Skeletal muscle tissue (tissue), 5 donors: ENCODE data around the gene SLFN11. TPM values are rescaled to one million over a fixed set of nuclear protein-coding genes. Genes with fewer than 3 reads are reported as not detected.
"Not testable (repeated sequence)": the region's sequence is repeated elsewhere in the genome, so short reads cannot be mapped to it uniquely, and the experiment has no call there.

Experiments
- H3K27ac ChIP-seq: one replicate; pipeline ENCODE4 v1.7.0; 2013; ENCODE audit warnings: mild to moderate bottlenecking, low read depth, low read length, inconsistent platforms
- H3K27me3 ChIP-seq, 3 donors: one replicate each; pipeline ENCODE4 v1.7.0; 2013; ENCODE audit warnings: low read length in 3 of 3; ENCODE audit not compliant: control insufficient read depth in 3 of 3, insufficient read depth in 3 of 3
- H3K36me3 ChIP-seq, 3 donors: one replicate each; pipeline ENCODE4 v1.7.0; 2013; ENCODE audit warnings: low read length in 3 of 3; ENCODE audit not compliant: control insufficient read depth in 3 of 3, insufficient read depth in 3 of 3
- H3K4me1 ChIP-seq, 3 donors: one replicate each; pipeline ENCODE4 v1.7.0; 2013; ENCODE audit warnings: low read length in 3 of 3, mild to moderate bottlenecking in 3 of 3; ENCODE audit not compliant: control insufficient read depth in 3 of 3, insufficient read depth in 3 of 3
- H3K4me3 ChIP-seq, 3 donors: one replicate each; pipeline ENCODE4 v1.7.0; 2013; ENCODE audit warnings: low read length in 3 of 3
- H3K9ac ChIP-seq, 3 donors: one replicate each; pipeline ENCODE4 v1.7.0; 2013; ENCODE audit warnings: low read length in 3 of 3, mild to moderate bottlenecking in 3 of 3, moderate library complexity in 2 of 3, low read depth in 1 of 3
- H3K9me3 ChIP-seq, 3 donors: one replicate each; pipeline ENCODE4 v1.7.0; 2013; ENCODE audit warnings: low read length in 3 of 3; ENCODE audit not compliant: control insufficient read depth in 3 of 3
- small RNA-seq: library from RNA; depleted of rRNA; stranded (forward); fragments of <200 nt; gene quantifications from one replicate; pipeline ENCODE3, GENCODE V24; 2014
- total RNA-seq: library from RNA; depleted of rRNA; stranded (reverse); fragments of >200 nt; gene quantifications from one replicate; pipeline ENCODE4 v1.2.3, GENCODE V29; 2014
- donor health status: Osteomylitis.

Gene SLFN11
- total RNA-seq, 1 donor from 2014 or later = 16.7 TPM

DNA sequence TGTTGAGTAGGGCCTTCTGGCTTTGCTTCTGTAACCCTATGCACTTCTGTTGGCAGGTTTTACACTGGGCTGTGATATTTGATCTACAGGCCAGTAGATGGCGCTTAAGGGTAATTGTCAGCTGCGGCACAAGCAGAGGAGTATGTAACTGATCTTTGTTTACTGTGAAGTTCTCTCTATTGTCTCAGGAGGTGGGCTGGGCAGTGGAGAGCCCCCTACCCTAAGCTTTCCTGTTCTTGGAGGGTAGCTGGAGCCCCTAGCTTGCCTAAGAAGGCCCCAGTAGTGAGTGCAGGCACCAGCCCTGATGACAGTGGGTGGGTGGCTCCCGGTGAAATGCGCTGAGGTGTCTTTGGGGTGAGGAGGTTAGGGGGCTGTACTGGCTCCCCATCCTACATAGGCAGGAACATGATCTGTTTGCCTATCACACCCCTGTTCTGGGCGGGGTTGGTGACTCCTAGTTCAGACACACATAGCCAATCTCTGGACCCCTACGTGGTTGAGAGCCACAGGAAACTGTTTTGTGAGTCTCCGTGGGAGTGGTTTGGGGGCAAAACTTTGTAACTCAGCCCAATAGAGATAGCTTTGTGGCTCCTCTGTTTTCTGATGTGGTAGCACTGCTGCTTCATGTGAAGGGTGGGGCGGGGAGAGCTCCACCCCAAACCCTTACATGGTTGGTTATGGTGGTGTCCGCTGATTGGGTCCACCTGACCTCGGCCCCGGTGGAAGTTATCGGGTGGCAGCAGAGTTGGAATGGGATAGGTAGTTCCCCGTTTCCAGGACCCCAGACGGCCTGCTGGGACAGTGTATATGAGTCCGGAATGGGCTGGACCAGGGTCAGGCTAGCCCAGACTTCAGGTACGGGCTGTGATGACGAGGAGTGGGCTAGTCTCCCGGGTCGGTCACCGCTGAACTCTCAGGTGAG lies 60.4 kb downstream of the SLFN11 start:
- Histone ChIP-seq H3K36me3 (no peaks in the 10 kb centered on the region), H3K27me3 (no peaks in the 10 kb centered on the region), H3K4me1 (peaks cover 25 to 33% (median 28%) of the 10 kb centered on the region in 3 donors), H3K9ac (peak overlapping the region; percentile 79 to 86 (median 80)), H3K27ac (peak overlapping the region; percentile 93), H3K4me3 (peak overlapping the region; percentile 75 to 82 (median 80)), H3K9me3 (no peaks in the 10 kb centered on the region)

DNA sequence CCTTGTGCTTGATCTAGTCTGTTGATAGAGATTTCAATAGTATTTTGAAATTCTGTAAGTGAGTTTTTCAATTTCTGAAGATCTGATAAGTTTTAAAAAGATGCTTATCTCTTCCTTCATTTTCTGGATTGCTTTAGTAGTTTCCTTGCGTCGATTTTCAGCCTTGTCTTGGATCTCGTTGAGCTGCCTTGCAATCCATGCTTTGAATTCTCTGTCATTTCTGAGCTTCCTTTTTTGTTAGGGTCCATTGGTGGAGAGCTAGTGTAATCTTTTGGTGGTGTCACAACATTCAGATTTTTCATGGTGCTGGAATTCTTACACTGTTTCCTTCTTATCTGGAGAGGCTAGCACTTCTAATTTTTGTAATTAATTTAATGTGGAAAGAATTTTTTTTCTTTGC lies 61.1 kb downstream of the SLFN11 start:
- Histone ChIP-seq H3K27ac (no peak overlapping the region), H3K9ac (no peak overlapping the region), H3K36me3 (no peaks in the 10 kb centered on the region), H3K9me3 (no peaks in the 10 kb centered on the region), H3K27me3 (no peaks in the 10 kb centered on the region), H3K4me1 (peaks cover 25 to 33% (median 28%) of the 10 kb centered on the region in 3 donors), H3K4me3 (no peak overlapping the region)

GRCh38 chr17:35309345-35309744 lies 64.1 kb downstream of the SLFN11 start:
- peaks cover 16% of the 10 kb centered on the region in 3 donors for H3K4me1 ChIP-seq
- not testable (repeated sequence) for H3K9me3 ChIP-seq, H3K4me3 ChIP-seq, H3K9ac ChIP-seq, H3K36me3 ChIP-seq, H3K27ac ChIP-seq, H3K27me3 ChIP-seq

Small RNAs within 50 kb of the gene (small RNA-seq; reads per million reads assigned to genes)
- gene AC060766.3 (not detected), gene AC060766.5 (not detected)

Other genes with a start within 250 kb of the SLFN11 start
- 13.6 TPM for gene NLE1, start 231.3 kb downstream of the SLFN11 start, total RNA-seq
- gene UNC45B, start 225.8 kb downstream of the SLFN11 start, total RNA-seq = 146 TPM
- not detected for gene SLC35G3, start 179.2 kb downstream of the SLFN11 start, total RNA-seq
- gene SLFN5, start 130.5 kb downstream of the SLFN11 start, total RNA-seq = 6.3 TPM
- gene SLFN12, start 58.9 kb upstream of the SLFN11 start, total RNA-seq = 16.7 TPM
- gene SLFN13, start 75.1 kb upstream of the SLFN11 start, total RNA-seq = 1.0 TPM
- 0.52 TPM for gene SLFN12L, start 164.1 kb upstream of the SLFN11 start, total RNA-seq
- 1.0 TPM for gene SLFN14, start 187.2 kb upstream of the SLFN11 start, total RNA-seq
- 4.7 TPM for gene PEX12, start 204.9 kb upstream of the SLFN11 start, total RNA-seq
- 45.4 TPM for gene AP2B1, start 213.7 kb upstream of the SLFN11 start, total RNA-seq